GM12878 (cell line): Measurements from ENCODE around the gene SIM2.

Experiments
- BCL11A ChIP-seq: IDR thresholded peaks from 2 replicates; pipeline ENCODE4 v1.6.1; 2011; ENCODE audit warnings: low read depth, low read length
- CHD4 ChIP-seq: fragments of 200-600 bp; sonication (generic); IDR thresholded peaks from 2 replicates; pipeline ENCODE4 v1.6.1; 2016; ENCODE audit warnings: mild to moderate bottlenecking
- EZH2 ChIP-seq: IDR thresholded peaks from 2 replicates; pipeline ENCODE4 v1.6.1; 2012; ENCODE audit warnings: low read depth, mild to moderate bottlenecking, control low read depth, inconsistent platforms, low read length, borderline replicate concordance; ENCODE audit not compliant: control insufficient read depth
- NFXL1 ChIP-seq: fragments of 450-650 bp; IDR thresholded peaks from 2 replicates; pipeline ENCODE4 v1.6.1; 2017; ENCODE audit warnings: antibody characterized with exemption, mild to moderate bottlenecking, borderline replicate concordance
- TCF7 ChIP-seq: IDR thresholded peaks from 2 replicates; pipeline ENCODE4 v1.6.1; 2014; ENCODE audit warnings: antibody characterized with exemption, borderline replicate concordance
- TF ChIP-seq, protein P1 (sequence below), 3 experiments: IDR thresholded peaks in 2 of 3; conservative IDR thresholded peaks in 1 of 3; 2 replicates each; pipeline ENCODE4 v1.5.1; 2011; ENCODE audit warnings: low read depth in 3 of 3, low read length in 3 of 3, mild to moderate bottlenecking in 3 of 3, control low read depth in 2 of 3, moderate library complexity in 2 of 3, inconsistent platforms in 1 of 3, mixed read lengths in 1 of 3; ENCODE audit not compliant: control insufficient read depth in 2 of 3, insufficient read depth in 1 of 3; ENCODE audit errors: extremely low read depth in 1 of 3
- TF ChIP-seq, protein P2 (sequence below): fragments of 450-650 bp; IDR thresholded peaks from 2 replicates; pipeline ENCODE4 v1.6.1; 2017; ENCODE audit warnings: borderline replicate concordance

DNA sequence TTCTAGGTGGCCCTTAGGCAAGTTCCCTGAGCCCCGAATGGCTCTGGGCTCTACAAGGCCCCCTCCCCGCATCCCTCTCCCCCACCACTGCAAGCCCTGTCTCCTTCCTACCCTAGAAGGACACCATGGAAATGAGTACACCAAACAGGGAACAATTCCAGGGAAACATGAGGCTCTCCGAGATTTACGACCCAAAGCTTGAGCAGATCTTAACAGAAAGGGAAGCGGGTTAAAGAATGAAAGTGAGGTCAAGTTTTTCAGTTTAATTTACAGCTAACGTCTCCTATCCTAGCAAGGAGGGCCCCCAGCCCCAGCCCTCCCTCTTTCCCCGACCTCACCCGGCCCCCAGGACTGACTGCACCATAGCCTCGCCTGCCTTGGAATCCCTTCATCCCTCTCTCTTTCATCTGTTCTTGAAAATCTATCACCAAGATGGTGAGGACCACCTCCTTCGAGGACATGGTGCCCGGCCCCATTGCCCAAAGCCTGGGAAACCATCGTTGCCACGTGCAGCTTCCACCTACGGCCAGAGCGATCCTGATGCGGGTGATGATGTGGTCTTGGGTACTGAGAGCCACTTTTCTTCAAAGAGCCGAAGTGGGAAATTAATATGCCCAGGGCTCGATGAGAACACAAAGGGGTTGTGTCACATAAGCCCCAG, 30.5 kb downstream of the SIM2 start:
- no peak for TF ChIP-seq NFXL1
- TF ChIP-seq, protein P1, sequence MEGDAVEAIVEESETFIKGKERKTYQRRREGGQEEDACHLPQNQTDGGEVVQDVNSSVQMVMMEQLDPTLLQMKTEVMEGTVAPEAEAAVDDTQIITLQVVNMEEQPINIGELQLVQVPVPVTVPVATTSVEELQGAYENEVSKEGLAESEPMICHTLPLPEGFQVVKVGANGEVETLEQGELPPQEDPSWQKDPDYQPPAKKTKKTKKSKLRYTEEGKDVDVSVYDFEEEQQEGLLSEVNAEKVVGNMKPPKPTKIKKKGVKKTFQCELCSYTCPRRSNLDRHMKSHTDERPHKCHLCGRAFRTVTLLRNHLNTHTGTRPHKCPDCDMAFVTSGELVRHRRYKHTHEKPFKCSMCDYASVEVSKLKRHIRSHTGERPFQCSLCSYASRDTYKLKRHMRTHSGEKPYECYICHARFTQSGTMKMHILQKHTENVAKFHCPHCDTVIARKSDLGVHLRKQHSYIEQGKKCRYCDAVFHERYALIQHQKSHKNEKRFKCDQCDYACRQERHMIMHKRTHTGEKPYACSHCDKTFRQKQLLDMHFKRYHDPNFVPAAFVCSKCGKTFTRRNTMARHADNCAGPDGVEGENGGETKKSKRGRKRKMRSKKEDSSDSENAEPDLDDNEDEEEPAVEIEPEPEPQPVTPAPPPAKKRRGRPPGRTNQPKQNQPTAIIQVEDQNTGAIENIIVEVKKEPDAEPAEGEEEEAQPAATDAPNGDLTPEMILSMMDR (IDR thresholded peaks at IDR 0.05 in 2 of 3, conservative IDR thresholded peaks at IDR 0.05 in 1 of 3; ENCODE audit: control insufficient read depth in 2 of 3, extremely low read depth in 1 of 3, insufficient read depth in 1 of 3, low read depth in 3 of 3, low read length in 3 of 3) = no peak
- TF ChIP-seq, protein P2, sequence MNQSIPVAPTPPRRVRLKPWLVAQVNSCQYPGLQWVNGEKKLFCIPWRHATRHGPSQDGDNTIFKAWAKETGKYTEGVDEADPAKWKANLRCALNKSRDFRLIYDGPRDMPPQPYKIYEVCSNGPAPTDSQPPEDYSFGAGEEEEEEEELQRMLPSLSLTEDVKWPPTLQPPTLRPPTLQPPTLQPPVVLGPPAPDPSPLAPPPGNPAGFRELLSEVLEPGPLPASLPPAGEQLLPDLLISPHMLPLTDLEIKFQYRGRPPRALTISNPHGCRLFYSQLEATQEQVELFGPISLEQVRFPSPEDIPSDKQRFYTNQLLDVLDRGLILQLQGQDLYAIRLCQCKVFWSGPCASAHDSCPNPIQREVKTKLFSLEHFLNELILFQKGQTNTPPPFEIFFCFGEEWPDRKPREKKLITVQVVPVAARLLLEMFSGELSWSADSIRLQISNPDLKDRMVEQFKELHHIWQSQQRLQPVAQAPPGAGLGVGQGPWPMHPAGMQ = no peak
- TF ChIP-seq TCF7 = no peak
- no peak for TF ChIP-seq CHD4
- TF ChIP-seq EZH2 = no peak
- TF ChIP-seq BCL11A = no peak
